ENCODE measurements around the gene SF3B5. TPM values are rescaled to one million over a fixed set of nuclear protein-coding genes. Genes with fewer than 3 reads are reported as not detected.
"Not testable (repeated sequence)": the region's sequence is repeated elsewhere in the genome, so short reads cannot be mapped to it uniquely, and the experiment has no call there.

Gene SF3B5
- total RNA-seq, 1 donor from 2014 or later: 162 TPM

DNA sequence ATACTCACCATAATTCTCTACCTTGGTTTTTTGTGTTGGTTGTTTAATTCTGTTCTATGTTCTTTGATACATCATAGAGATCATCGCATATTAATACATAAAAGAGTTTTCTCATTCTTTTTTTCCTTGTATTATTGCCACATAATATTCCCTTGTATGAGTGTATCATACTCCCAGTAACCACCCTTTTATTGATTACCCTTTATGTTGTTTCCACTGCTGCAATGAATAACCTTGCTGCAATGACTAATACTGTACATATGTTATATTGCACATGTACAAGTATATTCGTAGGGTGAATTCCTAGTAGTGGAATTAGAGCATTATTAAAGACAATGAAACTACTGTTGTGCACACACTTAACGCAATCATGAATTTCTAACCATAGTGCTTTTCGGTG is 9.1 kb upstream of the SF3B5 start:
- no peak for ATAC-seq

DNA sequence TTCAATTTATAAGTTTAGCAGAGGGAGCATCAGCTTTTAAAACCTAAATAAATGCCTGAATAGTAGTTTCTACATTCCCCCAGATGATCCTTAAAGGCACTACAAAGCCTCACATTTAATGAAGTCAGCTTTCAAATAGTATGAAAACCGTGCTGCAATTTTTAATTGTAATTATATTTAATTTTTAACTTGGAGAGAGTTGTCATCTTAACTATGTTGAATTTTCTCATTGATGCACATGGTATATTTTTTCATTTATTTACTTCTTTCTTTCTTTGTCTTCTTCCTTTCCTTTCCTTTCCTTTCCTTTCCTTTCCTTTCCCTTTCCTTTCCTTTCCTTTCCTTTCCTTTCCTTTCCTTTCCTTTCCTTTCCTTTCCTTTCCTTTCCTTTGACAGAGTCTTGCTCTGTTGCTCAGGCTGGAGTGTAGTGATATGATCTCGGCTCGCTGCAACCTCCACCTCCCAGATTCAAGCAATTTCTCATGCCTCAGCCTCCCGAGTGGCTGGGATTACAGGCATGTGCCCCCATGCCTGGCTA is 7.7 kb upstream of the SF3B5 start:
- ATAC-seq: no peak

DNA sequence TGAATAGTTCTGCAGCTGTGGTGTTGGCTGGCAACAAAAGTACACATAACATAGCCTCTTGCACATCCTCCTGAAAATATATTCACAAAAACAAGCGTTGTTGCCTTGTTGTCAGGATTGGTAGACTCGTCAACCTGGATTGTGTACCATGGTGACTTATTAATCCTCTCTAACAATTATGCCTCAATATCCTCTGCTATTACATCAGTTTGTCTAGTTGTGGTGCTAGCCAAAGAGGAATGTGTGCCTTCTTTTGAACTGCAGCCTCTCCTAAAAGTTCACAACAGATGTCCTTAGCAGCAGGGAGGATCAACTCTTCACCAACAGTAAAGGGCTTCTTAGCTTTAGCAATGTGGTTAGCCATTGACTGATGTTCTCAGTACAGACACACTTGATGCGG is 3.6 kb upstream of the SF3B5 start:
- no peak for ATAC-seq

DNA sequence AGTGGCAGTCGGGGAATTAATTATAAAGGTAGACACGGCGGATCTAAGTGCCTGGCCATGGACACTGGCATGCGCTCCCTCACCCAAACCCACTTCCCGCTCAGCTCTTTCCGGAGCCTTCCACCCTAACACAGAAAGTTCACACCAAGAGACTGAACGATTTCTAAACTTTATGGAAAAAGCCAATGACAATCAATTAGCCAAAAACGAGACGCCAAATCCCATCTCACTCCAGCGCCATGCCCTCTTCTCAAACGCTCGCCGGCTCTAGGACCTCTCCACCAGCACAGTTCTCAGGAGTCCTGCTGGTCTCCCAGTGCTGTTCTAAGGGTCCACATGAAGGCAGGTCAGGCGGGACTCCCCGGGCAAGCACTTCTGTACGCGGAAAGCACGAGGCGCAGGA is 641 bp downstream of the SF3B5 start:
- ATAC-seq: peak; percentile 4

DNA sequence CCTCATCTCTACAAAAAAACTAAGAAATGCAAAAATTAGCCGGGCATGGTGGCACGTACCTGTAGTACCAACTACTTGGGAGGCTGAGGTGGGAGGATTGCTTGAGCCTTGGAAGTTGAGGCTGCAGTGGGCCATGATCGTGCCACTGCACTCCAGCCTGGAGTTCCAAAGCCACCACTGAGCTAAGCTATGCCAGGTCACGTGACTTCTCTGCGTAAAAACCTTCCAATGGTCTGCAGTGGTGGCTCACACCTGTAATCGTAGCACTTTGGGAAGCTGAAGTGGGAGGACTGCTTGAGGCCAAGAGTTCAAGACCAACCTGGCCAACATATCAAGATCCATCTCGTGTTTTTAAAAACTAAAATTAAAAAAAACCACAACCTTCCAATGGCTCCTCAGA is 1.7 kb downstream of the SF3B5 start:
- ATAC-seq: no peak

DNA sequence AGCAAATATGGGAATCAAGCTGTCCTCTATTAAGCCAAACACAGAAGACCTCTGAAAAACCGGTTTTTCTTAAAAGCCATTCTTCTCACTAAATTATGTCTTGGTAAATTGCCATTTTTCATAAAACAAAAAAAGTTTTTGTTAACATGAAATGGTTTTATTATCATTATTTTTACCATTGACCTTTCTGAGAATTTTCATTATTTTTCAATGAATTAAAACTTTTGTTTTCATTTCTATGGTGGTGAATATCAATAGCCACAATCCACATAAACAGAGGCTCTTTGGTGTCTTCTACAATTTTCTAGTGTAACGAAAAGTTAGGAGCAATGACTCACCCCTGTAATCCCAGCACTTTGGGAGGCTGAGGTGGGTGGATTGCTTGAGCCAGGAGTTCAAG is 2.1 kb downstream of the SF3B5 start:
- no peak for ATAC-seq

DNA sequence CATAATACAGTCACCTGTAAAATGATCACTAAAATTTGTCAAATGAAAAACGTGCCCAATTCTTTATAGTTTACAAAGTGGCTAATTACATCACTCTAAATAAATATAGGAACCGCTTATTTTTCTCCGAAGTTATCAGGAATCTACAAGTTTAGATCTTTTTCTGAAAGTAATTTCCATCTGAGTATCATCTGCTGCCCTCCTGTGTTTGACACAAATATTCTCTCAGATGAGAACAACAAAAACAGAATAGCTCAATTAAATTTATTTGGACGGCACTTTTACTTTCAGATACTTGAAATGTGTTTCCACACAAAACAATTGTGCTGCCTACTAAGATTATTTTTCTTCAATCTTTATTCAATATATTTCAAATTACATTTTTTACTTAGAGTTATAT is 5.0 kb downstream of the SF3B5 start:
- ATAC-seq: no peak

DNA sequence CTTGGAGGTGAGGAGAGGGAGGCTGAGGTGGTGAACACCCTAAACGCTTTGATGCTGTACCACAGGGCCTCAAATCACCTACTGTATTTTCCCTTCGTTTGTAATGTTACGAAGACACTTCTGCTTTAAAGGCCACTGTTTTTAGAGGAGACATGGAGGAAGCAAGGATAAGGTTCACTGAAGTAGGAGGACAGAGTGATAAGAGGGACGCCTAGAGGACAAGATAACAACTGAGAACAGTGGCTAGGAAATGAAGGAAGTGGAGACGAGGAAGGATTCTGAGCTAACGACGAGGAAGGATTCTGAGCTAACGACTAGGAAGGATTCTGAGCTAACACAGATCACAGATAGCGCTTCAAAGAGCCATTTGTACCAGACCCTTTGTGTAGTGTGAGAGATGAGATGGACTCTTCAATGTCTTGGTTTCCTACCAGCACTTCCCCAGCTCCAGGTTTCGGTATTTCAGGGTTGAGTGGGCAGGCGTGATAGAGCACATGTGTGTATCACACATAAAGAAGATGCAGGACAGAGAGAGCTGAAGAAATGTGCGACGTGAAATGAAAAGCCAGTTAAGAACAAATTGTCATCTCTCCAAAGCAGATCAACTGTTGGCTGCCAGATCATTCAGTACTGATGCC is 7.5 kb downstream of the SF3B5 start:
- no peak for ATAC-seq

DNA sequence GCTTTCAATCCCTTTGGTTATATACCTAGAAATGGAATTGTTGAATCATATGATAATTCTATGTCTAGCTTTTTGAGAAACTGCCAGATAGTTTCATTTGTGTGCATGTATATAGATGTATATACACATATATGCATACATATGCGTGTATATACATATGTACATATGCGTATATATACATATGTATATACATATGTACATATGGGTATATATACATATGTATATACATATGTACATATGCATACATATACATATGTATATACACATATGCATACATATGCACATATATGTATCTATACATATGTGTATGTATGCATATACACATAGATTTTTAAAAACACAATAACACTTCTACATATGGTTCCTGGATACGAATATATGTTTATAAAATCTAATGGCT is 8.4 kb downstream of the SF3B5 start:
- no peak for ATAC-seq

DNA sequence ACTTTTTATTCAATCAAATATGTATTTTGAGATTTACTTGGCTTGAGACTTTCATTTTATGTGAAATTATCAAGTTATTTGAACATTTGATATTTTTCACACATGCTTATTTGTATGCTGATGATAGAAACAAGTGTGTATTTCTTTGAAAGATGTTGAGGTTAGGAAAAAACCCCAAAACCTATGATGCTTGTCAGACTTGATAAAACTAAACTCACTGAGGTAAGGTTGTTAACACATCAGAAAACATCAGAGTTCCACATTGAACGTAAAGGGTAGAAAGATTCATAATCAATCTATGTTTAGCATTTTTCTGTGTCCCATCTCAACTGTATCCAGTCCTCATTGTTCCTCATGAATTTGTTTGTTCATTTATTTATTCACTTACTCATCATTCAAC is 12.2 kb downstream of the SF3B5 start:
- ATAC-seq: no peak

DNA sequence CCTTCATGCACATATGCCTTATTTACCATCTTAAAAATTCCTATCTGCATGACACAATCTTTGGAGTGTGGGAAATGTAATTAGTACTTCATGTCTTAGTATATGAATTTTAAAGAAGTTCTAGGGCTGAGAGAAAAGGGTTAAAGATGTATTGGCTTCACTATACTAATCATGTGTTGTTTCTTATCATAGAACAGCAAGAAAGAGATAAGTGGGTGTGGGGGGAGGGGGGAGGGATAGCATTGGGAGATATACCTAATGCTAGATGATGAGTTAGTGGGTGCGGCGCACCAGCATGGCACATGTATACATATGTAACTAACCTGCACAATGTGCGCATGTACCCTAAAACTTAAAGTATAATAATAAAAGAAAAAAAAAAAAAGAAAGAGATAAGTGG is 13.0 kb downstream of the SF3B5 start:
- ATAC-seq: not testable (repeated sequence)

DNA sequence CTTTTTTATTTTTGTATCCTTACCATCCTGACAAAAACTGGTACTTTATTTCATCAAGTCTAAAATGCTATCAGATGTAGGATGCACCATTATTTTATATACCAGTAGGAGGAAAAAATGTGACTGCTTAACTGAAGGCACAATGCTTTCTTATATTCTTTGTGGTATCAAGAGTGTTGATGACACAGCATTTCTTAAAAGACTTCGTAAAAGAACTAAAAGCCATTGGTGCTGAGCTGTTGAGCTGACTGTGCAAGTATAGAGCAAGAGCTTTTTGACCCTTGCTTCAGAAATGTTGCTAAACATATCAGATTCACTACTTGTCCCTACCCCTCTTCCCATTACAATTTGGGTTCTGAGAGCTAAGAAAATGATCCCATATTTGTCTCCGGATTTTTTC is 17.5 kb downstream of the SF3B5 start:
- no peak for ATAC-seq

DNA sequence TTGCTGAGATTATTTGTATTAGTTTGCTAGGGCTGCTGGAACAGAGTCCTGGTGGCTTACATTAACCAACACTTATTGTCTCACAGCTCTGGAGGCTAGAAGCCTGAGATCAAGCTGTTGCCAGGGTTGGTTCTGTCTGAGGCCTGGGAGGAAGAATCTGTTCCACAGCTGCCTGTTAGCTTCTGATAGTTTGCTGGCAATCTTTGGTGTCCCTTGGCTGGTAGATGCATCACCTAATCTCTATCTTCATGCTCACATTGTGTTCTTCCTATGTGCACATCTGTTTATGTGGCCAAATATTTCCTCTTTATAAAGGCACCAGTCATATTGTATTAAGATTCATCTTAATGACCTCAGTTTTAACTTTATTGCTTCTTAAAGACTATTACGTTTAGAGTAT is 19.5 kb downstream of the SF3B5 start:
- ATAC-seq: no peak

DNA sequence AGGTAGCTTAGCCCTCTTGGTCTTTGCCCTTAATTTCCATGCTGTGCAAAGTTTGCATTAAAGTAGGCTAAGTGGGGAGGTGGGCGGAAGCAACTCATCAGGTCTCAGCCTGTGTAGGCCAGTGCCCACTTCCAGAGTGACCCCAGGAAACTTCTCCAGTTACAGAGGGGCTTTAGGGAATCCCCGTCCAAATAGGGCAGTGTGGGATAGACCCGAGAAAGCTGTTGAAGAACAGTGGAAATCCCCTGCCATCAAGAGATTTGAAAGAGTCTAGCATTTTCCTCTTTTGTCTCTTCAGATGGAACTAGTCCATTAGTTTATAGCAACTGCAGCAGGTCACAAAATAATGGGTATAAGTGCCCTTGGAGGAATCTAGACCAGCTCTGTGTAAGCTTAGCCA is 20.2 kb downstream of the SF3B5 start:
- ATAC-seq: no peak

DNA sequence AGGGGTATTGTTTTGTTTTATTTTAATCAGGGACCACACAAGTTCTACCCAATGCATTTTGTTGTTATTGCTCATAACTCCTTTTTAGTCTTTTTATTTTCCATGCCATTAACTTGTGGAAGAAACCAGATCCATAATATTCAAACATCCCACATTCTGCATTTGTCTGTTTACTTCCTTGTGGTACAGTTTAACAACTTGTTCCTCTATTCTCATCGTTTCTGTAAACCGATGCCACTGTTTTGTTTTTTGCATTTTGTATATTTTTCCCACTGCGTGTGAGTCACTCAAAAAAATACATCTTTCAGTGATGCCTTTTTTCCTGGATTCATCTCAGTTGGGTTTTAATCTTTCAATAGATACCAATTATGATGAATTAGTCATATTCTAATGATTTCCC is 22.3 kb downstream of the SF3B5 start:
- ATAC-seq: no peak

DNA sequence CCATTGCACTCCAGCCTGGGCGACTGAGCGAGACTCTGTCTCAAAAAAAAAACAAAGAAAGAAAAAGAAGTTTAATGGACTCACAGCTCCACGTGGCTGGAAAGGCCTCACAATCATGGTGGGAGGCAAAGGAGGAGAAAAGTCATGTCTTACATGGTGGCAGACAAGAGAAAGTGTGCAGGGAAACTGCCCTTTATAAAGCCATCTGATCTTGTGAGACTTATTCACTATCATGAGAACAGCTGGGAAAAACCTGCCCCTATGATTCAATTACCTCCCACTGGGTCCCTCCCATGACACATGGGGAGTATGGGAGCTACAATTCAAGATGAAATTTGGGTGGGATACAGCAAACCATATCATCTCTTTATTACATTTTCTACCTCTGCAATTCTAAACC is 25.9 kb downstream of the SF3B5 start:
- ATAC-seq: no peak

DNA sequence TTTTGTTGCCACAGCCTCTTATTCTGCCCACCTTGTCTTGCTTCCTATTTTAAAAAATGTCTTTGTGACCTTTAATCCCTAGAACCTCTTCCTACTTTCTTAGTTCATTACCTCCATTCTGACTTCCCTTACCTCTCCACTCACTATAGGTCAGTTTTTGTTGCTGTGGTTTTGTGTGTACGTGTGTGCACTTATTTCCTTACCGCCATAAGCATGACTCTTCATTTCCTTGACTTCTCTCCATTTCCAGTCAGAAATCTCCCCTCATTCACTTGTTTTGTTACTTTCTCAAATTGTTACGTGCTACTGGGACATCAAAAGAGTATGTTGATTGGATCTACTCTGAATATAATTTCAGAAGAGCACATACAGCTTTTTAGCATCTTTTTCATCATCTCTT is 26.6 kb downstream of the SF3B5 start:
- no peak for ATAC-seq

DNA sequence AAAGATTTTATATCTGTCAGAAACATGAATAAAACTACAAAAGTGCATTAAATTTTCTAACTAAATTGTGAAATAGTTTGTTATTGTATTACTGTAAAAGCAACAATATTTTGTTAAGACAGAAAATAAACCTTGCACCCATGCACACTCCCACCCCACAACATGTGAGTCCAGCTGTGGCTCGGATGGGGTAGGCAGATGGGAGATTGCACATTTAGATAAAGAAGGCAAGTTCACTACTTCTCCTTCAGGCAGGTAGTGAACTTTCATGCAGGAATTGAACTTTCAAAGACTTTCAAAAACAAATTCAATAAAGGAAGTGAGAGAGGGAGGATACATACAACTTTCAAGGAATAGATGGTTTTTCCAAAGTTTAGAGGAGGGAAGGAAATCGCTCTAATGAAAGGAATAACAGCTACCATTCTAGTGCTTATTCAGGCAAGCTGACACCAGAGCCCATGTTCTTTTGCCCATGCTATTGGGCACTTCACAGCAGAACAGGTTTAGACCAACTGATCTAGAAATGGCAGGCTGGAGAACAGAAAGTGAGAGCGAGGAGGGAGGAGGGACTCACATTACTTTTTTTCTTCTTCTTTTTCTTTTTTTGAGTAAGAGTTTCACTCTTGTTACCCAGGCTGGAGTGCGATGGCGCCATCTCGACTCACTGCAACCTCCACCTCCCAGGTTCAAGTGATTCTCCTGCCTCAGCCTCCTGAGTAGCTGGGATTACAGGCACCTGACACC is 28.5 kb downstream of the SF3B5 start:
- ATAC-seq: no peak

DNA sequence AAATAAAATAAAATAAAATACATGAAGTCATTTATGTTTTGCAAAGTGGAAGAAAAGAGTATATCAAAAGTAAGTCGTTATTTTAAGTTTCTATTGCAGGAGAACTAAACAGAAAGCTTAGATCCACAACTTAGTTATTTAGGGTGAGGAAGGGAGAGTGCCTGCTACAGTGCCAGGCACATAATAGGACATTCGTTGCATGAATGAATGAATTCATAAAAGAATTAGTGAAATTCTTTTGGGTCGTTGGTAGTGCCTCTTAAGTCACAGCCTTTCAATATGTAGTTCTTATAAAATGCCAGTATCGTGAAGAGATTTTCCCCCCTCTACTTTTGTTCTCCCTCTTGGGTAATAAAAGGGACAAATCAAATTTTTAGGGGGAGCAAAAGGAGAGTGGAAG is 29.1 kb downstream of the SF3B5 start:
- no peak for ATAC-seq

DNA sequence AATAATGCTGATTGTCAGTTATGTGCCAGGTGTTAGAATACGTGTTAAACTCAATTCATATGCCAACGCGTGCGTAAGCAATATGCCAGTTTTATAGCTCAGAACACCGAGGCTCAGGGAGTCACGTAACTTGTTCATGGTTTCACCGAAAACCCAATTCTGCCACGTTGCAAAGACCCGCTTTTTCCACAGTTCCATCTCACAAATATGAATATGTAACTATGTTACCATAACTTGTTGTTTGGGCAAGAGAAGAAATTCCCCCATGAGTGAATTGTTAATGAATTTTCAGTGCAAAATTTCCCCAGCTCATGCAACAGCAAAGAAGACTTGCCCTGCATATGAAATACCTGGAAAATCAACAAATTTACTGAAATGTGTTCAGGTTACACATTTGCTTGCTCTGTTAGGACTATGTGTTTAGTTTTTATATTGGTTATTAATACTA is 30.1 kb downstream of the SF3B5 start:
- ATAC-seq: no peak

DNA sequence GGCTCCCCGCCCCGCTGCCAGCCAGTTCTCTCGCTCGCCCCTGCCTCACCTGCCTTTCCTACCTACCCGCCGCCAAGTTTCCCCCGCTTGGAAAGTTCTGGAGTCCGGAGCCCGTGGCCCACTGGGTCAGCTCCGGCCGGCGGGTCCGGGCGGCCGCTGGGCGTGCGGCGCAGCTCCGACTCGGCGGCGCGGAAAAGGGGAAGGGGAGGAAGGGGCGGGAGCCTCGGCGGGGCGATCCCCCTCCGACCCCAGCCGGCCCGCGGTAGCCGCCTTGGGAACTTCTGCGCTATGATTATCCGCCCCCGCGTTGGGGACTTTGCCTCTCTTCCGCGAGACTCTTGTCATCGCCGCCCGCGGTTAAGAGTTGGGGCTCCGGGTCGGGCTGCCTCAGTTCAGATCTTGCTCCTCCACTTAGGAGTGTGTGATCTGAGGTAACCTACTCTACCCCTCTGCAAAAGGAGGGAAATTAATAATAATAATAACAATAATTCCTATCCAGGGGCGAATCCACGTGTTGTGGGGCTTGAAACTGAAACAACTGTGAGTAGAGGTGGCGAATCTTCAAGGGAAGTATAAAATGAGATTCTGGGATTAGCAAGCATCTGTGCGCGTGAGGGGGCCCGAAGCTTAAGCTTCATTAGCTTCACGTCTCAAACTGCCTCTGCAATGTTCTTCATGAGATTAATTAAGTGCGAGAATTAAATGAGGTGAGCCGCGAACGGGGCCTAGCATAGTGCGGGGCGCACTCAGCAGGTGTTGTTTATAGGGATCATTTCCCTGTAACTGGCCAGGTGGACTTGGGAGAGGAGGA is 30.8 kb downstream of the SF3B5 start:
- peak; percentile 33 for ATAC-seq

DNA sequence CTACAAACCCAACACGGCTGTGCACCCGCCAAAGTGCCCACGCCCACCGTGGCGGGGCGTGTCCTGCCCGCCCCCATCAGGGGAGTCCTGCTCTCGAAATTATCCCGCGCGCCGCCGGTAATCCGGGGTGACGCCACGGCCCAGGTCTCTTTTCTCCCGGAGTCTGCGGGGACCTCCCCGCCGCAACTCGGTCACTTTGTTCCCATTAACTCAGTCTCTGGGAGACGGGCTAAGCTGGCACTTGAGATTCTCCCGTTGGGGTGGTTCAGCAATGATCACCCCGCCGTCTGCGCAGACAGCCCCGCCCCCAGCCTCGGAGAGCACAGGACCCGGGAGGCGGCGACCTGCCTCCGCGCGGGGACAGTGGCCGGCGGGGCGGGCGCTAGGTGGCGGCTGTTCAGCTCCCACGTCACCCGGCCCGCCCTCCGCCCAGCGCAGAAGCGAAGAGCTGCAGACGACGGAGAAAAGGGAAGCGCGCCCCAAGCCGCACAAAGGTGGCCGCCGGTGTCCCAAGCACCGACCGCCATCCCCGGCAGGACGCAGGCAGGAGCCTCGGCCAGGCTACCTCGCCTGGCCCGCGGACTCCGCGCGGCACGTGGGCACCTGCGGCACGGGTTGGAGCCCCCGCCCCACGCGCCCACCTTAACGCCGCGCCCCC is 31.5 kb downstream of the SF3B5 start:
- peak; percentile 94 for ATAC-seq

DNA sequence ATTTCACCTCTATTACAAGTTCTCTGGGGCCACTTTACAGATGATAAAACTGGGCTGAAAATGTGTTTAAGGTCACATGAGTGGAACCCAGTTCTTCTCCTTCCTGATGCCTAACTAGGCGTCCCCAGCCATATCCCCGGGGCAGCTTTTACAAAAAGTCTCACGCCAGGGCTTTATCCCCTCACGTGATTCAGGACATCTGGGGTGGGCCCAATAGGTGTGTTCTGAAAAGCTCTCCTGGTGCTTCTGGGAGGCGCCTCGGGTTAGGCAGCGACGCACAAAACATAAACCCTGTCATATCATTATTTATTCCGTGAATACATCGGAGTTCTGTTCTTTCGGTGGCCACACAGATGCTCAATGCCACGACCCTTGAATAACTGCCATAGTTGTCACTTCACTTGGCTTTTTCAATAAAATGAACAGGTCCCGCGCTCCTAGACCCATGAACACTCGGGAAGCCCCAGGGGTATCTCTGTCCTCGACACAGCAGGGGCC is 32.1 kb downstream of the SF3B5 start:
- ATAC-seq: no peak
